ENCODE measurements around the gene PTGES. TPM values are rescaled to one million over a fixed set of nuclear protein-coding genes. Genes with fewer than 3 reads are reported as not detected.

PTGES gene
- total RNA-seq, 1 experiment from 2014 or later, result 2.5 TPM

GRCh38 chr9:129778469-129778868 is 25.6 kb upstream of the PTGES start (continued):
- TF ChIP-seq, protein P1, sequence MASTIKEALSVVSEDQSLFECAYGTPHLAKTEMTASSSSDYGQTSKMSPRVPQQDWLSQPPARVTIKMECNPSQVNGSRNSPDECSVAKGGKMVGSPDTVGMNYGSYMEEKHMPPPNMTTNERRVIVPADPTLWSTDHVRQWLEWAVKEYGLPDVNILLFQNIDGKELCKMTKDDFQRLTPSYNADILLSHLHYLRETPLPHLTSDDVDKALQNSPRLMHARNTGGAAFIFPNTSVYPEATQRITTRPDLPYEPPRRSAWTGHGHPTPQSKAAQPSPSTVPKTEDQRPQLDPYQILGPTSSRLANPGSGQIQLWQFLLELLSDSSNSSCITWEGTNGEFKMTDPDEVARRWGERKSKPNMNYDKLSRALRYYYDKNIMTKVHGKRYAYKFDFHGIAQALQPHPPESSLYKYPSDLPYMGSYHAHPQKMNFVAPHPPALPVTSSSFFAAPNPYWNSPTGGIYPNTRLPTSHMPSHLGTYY (CRISPR knock-in tag; IDR thresholded peaks at IDR 0.05), result no peak
- no peak for TF ChIP-seq ZBTB21 (CRISPR knock-in tag; IDR thresholded peaks at IDR 0.05; ENCODE audit: borderline replicate concordance)
- no peak for TF ChIP-seq SMAD3 (CRISPR knock-in tag; IDR thresholded peaks at IDR 0.05; ENCODE audit: borderline replicate concordance)
- TF ChIP-seq HMGA2 (CRISPR knock-in tag; IDR thresholded peaks at IDR 0.05), result no peak
- no peak for TF ChIP-seq ZNF425 (CRISPR knock-in tag; conservative IDR thresholded peaks at IDR 0.05)
- no peak for TF ChIP-seq ATF2 (CRISPR knock-in tag; IDR thresholded peaks at IDR 0.05; ENCODE audit: borderline replicate concordance, low read depth)
- TF ChIP-seq CREM (CRISPR knock-in tag; IDR thresholded peaks at IDR 0.05), result no peak
- TF ChIP-seq, protein P2, sequence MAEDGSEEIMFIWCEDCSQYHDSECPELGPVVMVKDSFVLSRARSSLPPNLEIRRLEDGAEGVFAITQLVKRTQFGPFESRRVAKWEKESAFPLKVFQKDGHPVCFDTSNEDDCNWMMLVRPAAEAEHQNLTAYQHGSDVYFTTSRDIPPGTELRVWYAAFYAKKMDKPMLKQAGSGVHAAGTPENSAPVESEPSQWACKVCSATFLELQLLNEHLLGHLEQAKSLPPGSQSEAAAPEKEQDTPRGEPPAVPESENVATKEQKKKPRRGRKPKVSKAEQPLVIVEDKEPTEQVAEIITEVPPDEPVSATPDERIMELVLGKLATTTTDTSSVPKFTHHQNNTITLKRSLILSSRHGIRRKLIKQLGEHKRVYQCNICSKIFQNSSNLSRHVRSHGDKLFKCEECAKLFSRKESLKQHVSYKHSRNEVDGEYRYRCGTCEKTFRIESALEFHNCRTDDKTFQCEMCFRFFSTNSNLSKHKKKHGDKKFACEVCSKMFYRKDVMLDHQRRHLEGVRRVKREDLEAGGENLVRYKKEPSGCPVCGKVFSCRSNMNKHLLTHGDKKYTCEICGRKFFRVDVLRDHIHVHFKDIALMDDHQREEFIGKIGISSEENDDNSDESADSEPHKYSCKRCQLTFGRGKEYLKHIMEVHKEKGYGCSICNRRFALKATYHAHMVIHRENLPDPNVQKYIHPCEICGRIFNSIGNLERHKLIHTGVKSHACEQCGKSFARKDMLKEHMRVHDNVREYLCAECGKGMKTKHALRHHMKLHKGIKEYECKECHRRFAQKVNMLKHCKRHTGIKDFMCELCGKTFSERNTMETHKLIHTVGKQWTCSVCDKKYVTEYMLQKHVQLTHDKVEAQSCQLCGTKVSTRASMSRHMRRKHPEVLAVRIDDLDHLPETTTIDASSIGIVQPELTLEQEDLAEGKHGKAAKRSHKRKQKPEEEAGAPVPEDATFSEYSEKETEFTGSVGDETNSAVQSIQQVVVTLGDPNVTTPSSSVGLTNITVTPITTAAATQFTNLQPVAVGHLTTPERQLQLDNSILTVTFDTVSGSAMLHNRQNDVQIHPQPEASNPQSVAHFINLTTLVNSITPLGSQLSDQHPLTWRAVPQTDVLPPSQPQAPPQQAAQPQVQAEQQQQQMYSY (CRISPR knock-in tag; IDR thresholded peaks at IDR 0.05), result no peak
- no peak for TF ChIP-seq ZNF317 (CRISPR knock-in tag; IDR thresholded peaks at IDR 0.05; ENCODE audit: borderline replicate concordance, low read depth)

- Mint-ChIP-seq H3K9me3 (no peaks in the 10 kb centered on the region), H3K27ac (no peak overlapping the region), H3K36me3 (no peaks in the 10 kb centered on the region), H3K4me3 (no peak overlapping the region), H3K4me1 (0 out of 2 replicates have a peak, but pooled peaks cover 6% of the 10 kb centered on the region), H3K27me3 (ENCODE audit: low read depth) (no peaks in the 10 kb centered on the region)
- no peak for DNase-seq (ENCODE audit: low spot score)
- CTCF ChIA-PET, result interaction anchor here (1.1 to 14.0 kb wide), 6 partner anchors 13 to 153 kb away, joined by 3 to 101 read pairs (median 8); partner anchors contain the start of gene ASB6
- ATAC-seq, result no peak
- POLR2A ChIA-PET, result no interaction called here
- TF ChIP-seq MYBL2 (CRISPR knock-in tag; IDR thresholded peaks at IDR 0.05), result no peak
- TF ChIP-seq GABPB1 (CRISPR knock-in tag; IDR thresholded peaks at IDR 0.05), result no peak
- no peak for TF ChIP-seq CBFB (CRISPR knock-in tag; IDR thresholded peaks at IDR 0.05; ENCODE audit: low read depth)
- TF ChIP-seq ELF4 (CRISPR knock-in tag; IDR thresholded peaks at IDR 0.05; ENCODE audit: low read depth), result no peak
- no peak for TF ChIP-seq SOX15 (CRISPR knock-in tag; IDR thresholded peaks at IDR 0.05)
Observed at GRCh38 chr9:129777769-129778130, 24.9 kb upstream of the PTGES start.
